HEK293 (cell line): Measurements from ENCODE around the gene NFATC1.

Source experiments
- CTCF ChIA-PET: fragments of 350-600 bp; formaldehyde crosslinking; extraction: SDS; loops from one replicate; lab custom pipeline; 2021; ENCODE audit warnings: antibody characterized with exemption; lab: Yijun Ruan, JAX
- POLR2A ChIA-PET: fragments of 300-600 bp; formaldehyde crosslinking; extraction: SDS; loops from one replicate; lab custom pipeline; 2020; ENCODE audit warnings: antibody characterized with exemption, inconsistent platforms; lab: Yijun Ruan, JAX
- H3K27ac ChIP-seq: fragments of 200-500 bp; sonication (Bioruptor generic); 2 replicates; pipeline ENCODE4 v1.5.1; 2014; ENCODE audit warnings: low read depth, low read length, control low read depth, inconsistent platforms; ENCODE audit errors: extremely low read depth
- H3K36me3 ChIP-seq, 2 experiments: fragments of 200-500 bp in 1 of 2; sonication (Bioruptor generic) in 1 of 2; 1 replicate in 1 of 2; 2 replicates in 1 of 2; pipeline ENCODE4 v1.5.1; 2014 to 2017; ENCODE audit warnings: inconsistent platforms in 2 of 2, low read length in 2 of 2; ENCODE audit not compliant: control insufficient read depth in 2 of 2, insufficient read depth in 1 of 2
- H3K4me1 ChIP-seq: fragments of 200-500 bp; sonication (Bioruptor generic); 2 replicates; pipeline ENCODE4 v1.5.1; 2014; ENCODE audit warnings: mild to moderate bottlenecking, low read length, inconsistent platforms; ENCODE audit not compliant: control insufficient read depth, insufficient read depth
- H3K4me3 ChIP-seq: 2 replicates; pipeline ENCODE4 v1.5.1; 2011; ENCODE audit warnings: low read depth, mild to moderate bottlenecking, control low read depth, low read length, moderate library complexity
- H3K9me3 ChIP-seq: fragments of 200-500 bp; sonication (Bioruptor generic); 2 replicates; pipeline ENCODE4 v1.5.1; 2014; ENCODE audit warnings: low read depth, low read length, inconsistent platforms; ENCODE audit not compliant: control insufficient read depth, insufficient read depth
- GLIS1 ChIP-seq: fragments of 450-650 bp; formaldehyde crosslinking; IDR thresholded peaks from 2 replicates; pipeline ENCODE4 v1.5.1; 2016; ENCODE audit warnings: missing biosample characterization, missing genetic modification characterization
- GLIS2 ChIP-seq: fragments of 450-650 bp; formaldehyde crosslinking; IDR thresholded peaks from 2 replicates; pipeline ENCODE4 v1.5.1; 2016; ENCODE audit warnings: missing biosample characterization, missing genetic modification characterization
- HOXC10 ChIP-seq: sonication (generic); formaldehyde crosslinking; IDR thresholded peaks from 2 replicates; pipeline ENCODE4 v1.8.1; 2023; ENCODE audit warnings: mild to moderate bottlenecking, missing genetic modification reagents
- ZBTB20 ChIP-seq: fragments of 450-650 bp; formaldehyde crosslinking; IDR thresholded peaks from 2 replicates; pipeline ENCODE4 v1.5.1; 2016; ENCODE audit warnings: missing biosample characterization, missing genetic modification characterization
- ZIC2 ChIP-seq: fragments of 450-650 bp; formaldehyde crosslinking; IDR thresholded peaks from 2 replicates; pipeline ENCODE4 v1.5.1; 2016; ENCODE audit warnings: missing biosample characterization, missing genetic modification characterization
- ZNF121 ChIP-seq: fragments of 450-650 bp; formaldehyde crosslinking; IDR thresholded peaks from 2 replicates; pipeline ENCODE4 v1.5.1; 2016; ENCODE audit warnings: missing biosample characterization, missing genetic modification characterization
- ZNF214 ChIP-seq: fragments of 450-650 bp; formaldehyde crosslinking; IDR thresholded peaks from 2 replicates; pipeline ENCODE4 v1.5.1; 2017; ENCODE audit warnings: missing biosample characterization, mild to moderate bottlenecking, missing genetic modification characterization, borderline replicate concordance
- ZNF335 ChIP-seq: fragments of 450-650 bp; formaldehyde crosslinking; conservative IDR thresholded peaks from 2 replicates; pipeline ENCODE4 v1.5.1; 2016; ENCODE audit warnings: missing biosample characterization, missing genetic modification characterization
- ZNF560 ChIP-seq: fragments of 450-650 bp; formaldehyde crosslinking; IDR thresholded peaks from 2 replicates; pipeline ENCODE4 v1.5.1; 2017; ENCODE audit warnings: missing biosample characterization, missing genetic modification characterization, borderline replicate concordance
- ZNF585B ChIP-seq: fragments of 450-650 bp; formaldehyde crosslinking; IDR thresholded peaks from 2 replicates; pipeline ENCODE4 v1.5.1; 2016; ENCODE audit warnings: missing biosample characterization, missing genetic modification characterization
- ZNF596 ChIP-seq: fragments of 450-650 bp; IDR thresholded peaks from 2 replicates; pipeline ENCODE4 v1.5.0; 2018; ENCODE audit warnings: missing biosample characterization, mild to moderate bottlenecking, missing genetic modification characterization, moderate library complexity
- ZNF747 ChIP-seq: fragments of 450-650 bp; formaldehyde crosslinking; IDR thresholded peaks from 2 replicates; pipeline ENCODE4 v1.5.1; 2016; ENCODE audit warnings: missing biosample characterization, missing genetic modification characterization
- ZXDB ChIP-seq: fragments of 450-650 bp; formaldehyde crosslinking; IDR thresholded peaks from 2 replicates; pipeline ENCODE4 v1.5.1; 2016; ENCODE audit warnings: missing biosample characterization, missing genetic modification characterization
- TF ChIP-seq, protein P1 (sequence below): fragments of 450-650 bp; formaldehyde crosslinking; IDR thresholded peaks from 2 replicates; pipeline ENCODE4 v1.5.1; 2017; ENCODE audit warnings: missing biosample characterization, mild to moderate bottlenecking, missing genetic modification characterization, moderate library complexity
- TF ChIP-seq, protein P2 (sequence below): fragments of 450-650 bp; formaldehyde crosslinking; IDR thresholded peaks from 2 replicates; pipeline ENCODE4 v1.5.1; 2016; ENCODE audit warnings: missing biosample characterization, missing genetic modification characterization
- TF ChIP-seq, protein P3 (sequence below): fragments of 450-650 bp; formaldehyde crosslinking; IDR thresholded peaks from 2 replicates; pipeline ENCODE4 v1.5.1; 2016; ENCODE audit warnings: missing biosample characterization, missing genetic modification characterization
- TF ChIP-seq, protein P4 (sequence below): fragments of 450-650 bp; formaldehyde crosslinking; IDR thresholded peaks from 2 replicates; pipeline ENCODE4 v1.5.1; 2016; ENCODE audit warnings: missing biosample characterization, missing genetic modification characterization
- TF ChIP-seq, protein P5 (sequence below): IDR thresholded peaks from 2 replicates; pipeline ENCODE4 v1.6.1; 2011; ENCODE audit warnings: mild to moderate bottlenecking, low read depth, low read length, borderline replicate concordance
- TF ChIP-seq, protein P6 (sequence below): fragments of 450-650 bp; formaldehyde crosslinking; IDR thresholded peaks from 2 replicates; pipeline ENCODE4 v1.5.1; 2016; ENCODE audit warnings: missing biosample characterization, missing genetic modification characterization

NFATC1 gene

DNA sequence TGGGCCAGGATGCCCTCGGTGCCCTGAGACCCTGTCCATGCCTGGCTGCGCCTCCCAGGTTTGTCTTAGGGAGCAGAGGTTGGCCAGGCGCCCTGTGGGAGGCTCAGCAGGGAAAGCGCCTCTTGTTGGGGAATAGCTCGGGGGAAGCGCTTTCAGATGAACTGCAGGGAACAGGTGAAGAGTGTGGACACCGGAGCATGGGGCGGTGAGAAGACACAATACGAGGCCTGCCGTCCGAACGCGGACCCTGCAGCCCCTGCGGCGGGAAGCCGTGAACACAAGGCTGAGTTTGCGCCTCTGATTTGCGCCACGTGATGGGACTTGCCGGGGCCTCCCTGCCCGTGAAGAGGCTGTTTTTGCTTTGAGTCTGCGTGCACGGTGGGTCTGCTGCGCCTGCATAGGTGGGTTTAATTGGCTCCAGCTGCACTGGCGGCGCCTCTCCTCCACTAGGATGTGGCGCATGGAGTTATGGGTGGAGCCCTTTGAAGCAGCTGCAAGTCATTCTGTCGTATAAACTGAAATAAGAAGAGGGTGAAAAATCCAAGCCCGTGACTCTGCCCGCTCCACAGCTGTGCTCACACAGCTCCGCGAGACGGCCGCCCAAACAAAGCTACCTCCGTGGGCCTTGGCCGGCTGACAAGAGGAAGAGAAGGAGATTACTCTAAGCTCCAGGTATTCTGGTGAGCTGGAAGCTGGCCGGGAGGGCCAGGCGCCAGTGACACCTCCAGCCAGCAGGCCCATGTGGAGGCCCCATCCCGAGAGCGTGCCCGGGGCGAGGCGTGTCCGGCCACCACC lies 180.4 kb downstream of the NFATC1 start:
- Histone ChIP-seq H3K27ac (no peak overlapping the region), H3K4me3 (no peak overlapping the region), H3K9me3 (no peaks in the 10 kb centered on the region), H3K4me1 (0 out of 2 replicates have a peak, but pooled peaks cover 3% of the 10 kb centered on the region), H3K36me3 (no peaks in the 10 kb centered on the region)
- no peak for TF ChIP-seq ZNF585B (tag by site-specific recombination)
- TF ChIP-seq ZIC2 (tag by site-specific recombination) = 0 out of 2 replicates have a peak, but pooled peaks have one; percentile 26
- ChIA-PET CTCF (no interaction called here), POLR2A (no interaction called here)

DNA sequence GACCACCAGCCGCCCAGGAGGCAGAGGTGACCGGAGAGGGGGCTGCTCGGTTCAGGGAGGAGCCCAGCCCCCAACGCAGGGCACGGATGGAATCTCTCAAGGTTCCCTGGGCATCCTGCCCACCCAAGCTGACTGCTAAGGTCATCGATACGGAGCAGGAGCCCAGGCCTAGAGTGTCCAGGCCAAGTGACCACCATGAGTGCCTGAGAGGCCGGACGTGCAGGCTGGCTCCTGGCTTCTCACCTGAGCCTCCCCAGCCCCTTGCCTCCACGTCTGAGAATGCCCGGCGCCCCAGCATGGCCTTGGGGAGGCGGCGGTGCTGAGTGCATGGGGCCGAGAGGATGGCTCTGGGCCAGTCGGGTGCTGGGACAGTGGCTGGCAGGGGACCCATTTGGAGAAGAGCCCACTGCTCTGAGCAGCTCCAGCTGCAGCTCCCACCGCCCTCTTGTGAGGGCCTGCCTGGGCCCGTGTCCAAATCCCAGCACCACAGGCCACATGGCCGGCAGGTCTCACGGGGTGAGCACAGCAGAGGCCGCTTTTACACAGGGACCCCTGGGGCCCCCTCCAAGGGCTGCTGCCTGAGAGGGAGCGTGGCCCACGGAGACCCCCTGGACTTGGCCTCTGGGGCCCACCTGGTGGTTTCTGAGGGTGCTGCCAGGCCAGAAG lies 181.1 kb downstream of the NFATC1 start:
- Histone ChIP-seq H3K27ac (no peak overlapping the region), H3K4me3 (no peak overlapping the region), H3K4me1 (no peaks in the 10 kb centered on the region), H3K9me3 (no peaks in the 10 kb centered on the region), H3K36me3 (no peaks in the 10 kb centered on the region)
- POLR2A ChIA-PET = no interaction called here
- TF ChIP-seq ZBTB20 (tag by site-specific recombination) (no peak), ZIC2 (tag by site-specific recombination) (peak; percentile 96), ZNF214 (tag by site-specific recombination) (no peak), HOXC10 (CRISPR knock-in tag) (no peak), ZXDB (tag by site-specific recombination) (no peak), ZNF596 (tag by site-specific recombination) (no peak), GLIS2 (tag by site-specific recombination) (no peak), ZNF747 (tag by site-specific recombination) (no peak), ZNF335 (tag by site-specific recombination) (no peak), ZNF121 (tag by site-specific recombination) (no peak), ZNF560 (no peak), GLIS1 (tag by site-specific recombination) (peak; percentile 46; the same call in 1 of the 2 replicates)
- TF ChIP-seq, protein P1, sequence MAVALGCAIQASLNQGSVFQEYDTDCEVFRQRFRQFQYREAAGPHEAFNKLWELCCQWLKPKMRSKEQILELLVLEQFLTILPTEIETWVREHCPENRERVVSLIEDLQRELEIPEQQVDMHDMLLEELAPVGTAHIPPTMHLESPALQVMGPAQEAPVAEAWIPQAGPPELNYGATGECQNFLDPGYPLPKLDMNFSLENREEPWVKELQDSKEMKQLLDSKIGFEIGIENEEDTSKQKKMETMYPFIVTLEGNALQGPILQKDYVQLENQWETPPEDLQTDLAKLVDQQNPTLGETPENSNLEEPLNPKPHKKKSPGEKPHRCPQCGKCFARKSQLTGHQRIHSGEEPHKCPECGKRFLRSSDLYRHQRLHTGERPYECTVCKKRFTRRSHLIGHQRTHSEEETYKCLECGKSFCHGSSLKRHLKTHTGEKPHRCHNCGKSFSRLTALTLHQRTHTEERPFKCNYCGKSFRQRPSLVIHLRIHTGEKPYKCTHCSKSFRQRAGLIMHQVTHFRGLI = no peak
- TF ChIP-seq, protein P2, sequence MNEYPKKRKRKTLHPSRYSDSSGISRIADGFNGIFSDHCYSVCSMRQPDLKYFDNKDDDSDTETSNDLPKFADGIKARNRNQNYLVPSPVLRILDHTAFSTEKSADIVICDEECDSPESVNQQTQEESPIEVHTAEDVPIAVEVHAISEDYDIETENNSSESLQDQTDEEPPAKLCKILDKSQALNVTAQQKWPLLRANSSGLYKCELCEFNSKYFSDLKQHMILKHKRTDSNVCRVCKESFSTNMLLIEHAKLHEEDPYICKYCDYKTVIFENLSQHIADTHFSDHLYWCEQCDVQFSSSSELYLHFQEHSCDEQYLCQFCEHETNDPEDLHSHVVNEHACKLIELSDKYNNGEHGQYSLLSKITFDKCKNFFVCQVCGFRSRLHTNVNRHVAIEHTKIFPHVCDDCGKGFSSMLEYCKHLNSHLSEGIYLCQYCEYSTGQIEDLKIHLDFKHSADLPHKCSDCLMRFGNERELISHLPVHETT (tag by site-specific recombination) = no peak
- TF ChIP-seq, protein P3, sequence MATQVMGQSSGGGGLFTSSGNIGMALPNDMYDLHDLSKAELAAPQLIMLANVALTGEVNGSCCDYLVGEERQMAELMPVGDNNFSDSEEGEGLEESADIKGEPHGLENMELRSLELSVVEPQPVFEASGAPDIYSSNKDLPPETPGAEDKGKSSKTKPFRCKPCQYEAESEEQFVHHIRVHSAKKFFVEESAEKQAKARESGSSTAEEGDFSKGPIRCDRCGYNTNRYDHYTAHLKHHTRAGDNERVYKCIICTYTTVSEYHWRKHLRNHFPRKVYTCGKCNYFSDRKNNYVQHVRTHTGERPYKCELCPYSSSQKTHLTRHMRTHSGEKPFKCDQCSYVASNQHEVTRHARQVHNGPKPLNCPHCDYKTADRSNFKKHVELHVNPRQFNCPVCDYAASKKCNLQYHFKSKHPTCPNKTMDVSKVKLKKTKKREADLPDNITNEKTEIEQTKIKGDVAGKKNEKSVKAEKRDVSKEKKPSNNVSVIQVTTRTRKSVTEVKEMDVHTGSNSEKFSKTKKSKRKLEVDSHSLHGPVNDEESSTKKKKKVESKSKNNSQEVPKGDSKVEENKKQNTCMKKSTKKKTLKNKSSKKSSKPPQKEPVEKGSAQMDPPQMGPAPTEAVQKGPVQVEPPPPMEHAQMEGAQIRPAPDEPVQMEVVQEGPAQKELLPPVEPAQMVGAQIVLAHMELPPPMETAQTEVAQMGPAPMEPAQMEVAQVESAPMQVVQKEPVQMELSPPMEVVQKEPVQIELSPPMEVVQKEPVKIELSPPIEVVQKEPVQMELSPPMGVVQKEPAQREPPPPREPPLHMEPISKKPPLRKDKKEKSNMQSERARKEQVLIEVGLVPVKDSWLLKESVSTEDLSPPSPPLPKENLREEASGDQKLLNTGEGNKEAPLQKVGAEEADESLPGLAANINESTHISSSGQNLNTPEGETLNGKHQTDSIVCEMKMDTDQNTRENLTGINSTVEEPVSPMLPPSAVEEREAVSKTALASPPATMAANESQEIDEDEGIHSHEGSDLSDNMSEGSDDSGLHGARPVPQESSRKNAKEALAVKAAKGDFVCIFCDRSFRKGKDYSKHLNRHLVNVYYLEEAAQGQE (tag by site-specific recombination) = no peak
- TF ChIP-seq, protein P4, sequence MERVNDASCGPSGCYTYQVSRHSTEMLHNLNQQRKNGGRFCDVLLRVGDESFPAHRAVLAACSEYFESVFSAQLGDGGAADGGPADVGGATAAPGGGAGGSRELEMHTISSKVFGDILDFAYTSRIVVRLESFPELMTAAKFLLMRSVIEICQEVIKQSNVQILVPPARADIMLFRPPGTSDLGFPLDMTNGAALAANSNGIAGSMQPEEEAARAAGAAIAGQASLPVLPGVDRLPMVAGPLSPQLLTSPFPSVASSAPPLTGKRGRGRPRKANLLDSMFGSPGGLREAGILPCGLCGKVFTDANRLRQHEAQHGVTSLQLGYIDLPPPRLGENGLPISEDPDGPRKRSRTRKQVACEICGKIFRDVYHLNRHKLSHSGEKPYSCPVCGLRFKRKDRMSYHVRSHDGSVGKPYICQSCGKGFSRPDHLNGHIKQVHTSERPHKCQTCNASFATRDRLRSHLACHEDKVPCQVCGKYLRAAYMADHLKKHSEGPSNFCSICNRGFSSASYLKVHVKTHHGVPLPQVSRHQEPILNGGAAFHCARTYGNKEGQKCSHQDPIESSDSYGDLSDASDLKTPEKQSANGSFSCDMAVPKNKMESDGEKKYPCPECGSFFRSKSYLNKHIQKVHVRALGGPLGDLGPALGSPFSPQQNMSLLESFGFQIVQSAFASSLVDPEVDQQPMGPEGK (tag by site-specific recombination) = no peak
- TF ChIP-seq, protein P5, sequence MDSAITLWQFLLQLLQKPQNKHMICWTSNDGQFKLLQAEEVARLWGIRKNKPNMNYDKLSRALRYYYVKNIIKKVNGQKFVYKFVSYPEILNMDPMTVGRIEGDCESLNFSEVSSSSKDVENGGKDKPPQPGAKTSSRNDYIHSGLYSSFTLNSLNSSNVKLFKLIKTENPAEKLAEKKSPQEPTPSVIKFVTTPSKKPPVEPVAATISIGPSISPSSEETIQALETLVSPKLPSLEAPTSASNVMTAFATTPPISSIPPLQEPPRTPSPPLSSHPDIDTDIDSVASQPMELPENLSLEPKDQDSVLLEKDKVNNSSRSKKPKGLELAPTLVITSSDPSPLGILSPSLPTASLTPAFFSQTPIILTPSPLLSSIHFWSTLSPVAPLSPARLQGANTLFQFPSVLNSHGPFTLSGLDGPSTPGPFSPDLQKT = no peak
- TF ChIP-seq, protein P6, sequence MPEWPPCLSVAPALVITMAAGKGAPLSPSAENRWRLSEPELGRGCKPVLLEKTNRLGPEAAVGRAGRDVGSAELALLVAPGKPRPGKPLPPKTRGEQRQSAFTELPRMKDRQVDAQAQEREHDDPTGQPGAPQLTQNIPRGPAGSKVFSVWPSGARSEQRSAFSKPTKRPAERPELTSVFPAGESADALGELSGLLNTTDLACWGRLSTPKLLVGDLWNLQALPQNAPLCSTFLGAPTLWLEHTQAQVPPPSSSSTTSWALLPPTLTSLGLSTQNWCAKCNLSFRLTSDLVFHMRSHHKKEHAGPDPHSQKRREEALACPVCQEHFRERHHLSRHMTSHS = no peak
- CTCF ChIA-PET = interaction anchor here (0.7 to 1.1 kb wide), 2 partner anchors 38 to 1799 kb away, joined by 3 read pairs; no protein-coding TSS in a partner anchor
